Lower leg skin (tissue), 4 donors: ENCODE measurements around the gene TMEM39B. TPM values are rescaled to one million over a fixed set of nuclear protein-coding genes. Genes with fewer than 3 reads are reported as not detected.
A peak's percentile ranks its signal among the peaks of the same experiment; 100 is the strongest.

ENCODE experiments used
- DNase-seq, 2 donors: peaks; one replicate each; pipeline ENCODE4 v3.0.0-alpha.2; 2019; ENCODE audit warnings: low spot score in 2 of 2
- H3K4me3 ChIP-seq: fragments of 200-600 bp; sonication (generic); 2 replicates; pipeline ENCODE4 v1.5.1; 2017; ENCODE audit warnings: mild to moderate bottlenecking, low read depth; ENCODE audit not compliant: poor library complexity, severe bottlenecking
- POLR2A ChIP-seq, 2 donors: fragments of 450-650 bp; IDR thresholded peaks; one replicate each; pipeline ENCODE4 v1.6.1; 2016 to 2017; ENCODE audit warnings: antibody characterized with exemption in 2 of 2, mild to moderate bottlenecking in 1 of 2, moderate library complexity in 1 of 2
- WGBS, 2 donors: methylation state at CpG; one replicate each; pipeline ENCODE4 v1.1.5; 2018; 5-methylcytosine and 5-hydroxymethylcytosine counted together
- intact Hi-C: fragments of 100-400 bp; cut with DNase I; formaldehyde crosslinking; loops from one replicate; pipeline ENCODE4 v1.15.0; 2023; ENCODE audit warnings: low total_unique reads
- total RNA-seq, 4 donors: library from RNA; depleted of rRNA; stranded (reverse); fragments of >200 nt; gene quantifications; one replicate each; pipeline ENCODE4 v1.1.0, GENCODE V29; 2016
- TF ChIP-seq, protein P1 (sequence below), 3 donors: fragments of 450-650 bp; IDR thresholded peaks; one replicate each; pipeline ENCODE4 v1.5.1; 2016; ENCODE audit warnings: antibody characterized with exemption in 3 of 3, mild to moderate bottlenecking in 3 of 3, moderate library complexity in 2 of 3

TMEM39B gene
- total RNA-seq, 4 donors from 2014 or later: 2.9 to 5.0 (median 4.3) TPM

GRCh38 chr1:32032275-32032615 lies 40.5 kb upstream of the TMEM39B start:
- WGBS, 2 donors: 71 to 78% methylated on average over 2 of the region's 2 CpGs
- no peak for DNase-seq
- TF ChIP-seq, protein P1, sequence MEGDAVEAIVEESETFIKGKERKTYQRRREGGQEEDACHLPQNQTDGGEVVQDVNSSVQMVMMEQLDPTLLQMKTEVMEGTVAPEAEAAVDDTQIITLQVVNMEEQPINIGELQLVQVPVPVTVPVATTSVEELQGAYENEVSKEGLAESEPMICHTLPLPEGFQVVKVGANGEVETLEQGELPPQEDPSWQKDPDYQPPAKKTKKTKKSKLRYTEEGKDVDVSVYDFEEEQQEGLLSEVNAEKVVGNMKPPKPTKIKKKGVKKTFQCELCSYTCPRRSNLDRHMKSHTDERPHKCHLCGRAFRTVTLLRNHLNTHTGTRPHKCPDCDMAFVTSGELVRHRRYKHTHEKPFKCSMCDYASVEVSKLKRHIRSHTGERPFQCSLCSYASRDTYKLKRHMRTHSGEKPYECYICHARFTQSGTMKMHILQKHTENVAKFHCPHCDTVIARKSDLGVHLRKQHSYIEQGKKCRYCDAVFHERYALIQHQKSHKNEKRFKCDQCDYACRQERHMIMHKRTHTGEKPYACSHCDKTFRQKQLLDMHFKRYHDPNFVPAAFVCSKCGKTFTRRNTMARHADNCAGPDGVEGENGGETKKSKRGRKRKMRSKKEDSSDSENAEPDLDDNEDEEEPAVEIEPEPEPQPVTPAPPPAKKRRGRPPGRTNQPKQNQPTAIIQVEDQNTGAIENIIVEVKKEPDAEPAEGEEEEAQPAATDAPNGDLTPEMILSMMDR (IDR thresholded peaks at IDR 0.05): no peak
- TF ChIP-seq POLR2A (IDR thresholded peaks at IDR 0.05): no peak
- intact Hi-C loops: no loop called here
- no peak overlapping the region for H3K4me3 ChIP-seq

DNA sequence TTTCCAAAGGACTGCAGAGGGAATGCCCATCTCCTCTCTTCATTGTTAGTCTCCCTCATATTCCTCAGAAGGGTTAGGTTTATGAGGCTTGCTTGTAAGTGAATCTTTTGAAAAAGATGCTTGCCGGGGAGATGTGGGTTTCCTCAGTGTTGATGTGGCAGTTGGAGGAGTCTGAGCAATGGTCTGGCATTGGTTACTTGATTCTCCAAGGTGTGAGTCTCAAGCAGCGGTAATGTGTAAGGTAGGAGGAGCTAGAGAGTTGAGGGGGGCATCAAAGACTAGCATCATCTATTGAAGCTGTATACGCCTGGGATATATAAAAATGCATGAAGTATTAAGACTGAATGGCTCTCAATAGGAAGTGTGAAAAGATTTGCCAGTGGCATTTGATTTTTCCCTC lies 37.6 kb upstream of the TMEM39B start:
- H3K4me3 ChIP-seq: no peak overlapping the region
- TF ChIP-seq, protein P1 (IDR thresholded peaks at IDR 0.05): no peak
- no peak for TF ChIP-seq POLR2A (IDR thresholded peaks at IDR 0.05)
- intact Hi-C loops: no loop called here
- no peak for DNase-seq
- 85 to 89% methylated on average over 3 of the region's 3 CpGs for whole genome bisulfite sequencing, 2 donors

DNA sequence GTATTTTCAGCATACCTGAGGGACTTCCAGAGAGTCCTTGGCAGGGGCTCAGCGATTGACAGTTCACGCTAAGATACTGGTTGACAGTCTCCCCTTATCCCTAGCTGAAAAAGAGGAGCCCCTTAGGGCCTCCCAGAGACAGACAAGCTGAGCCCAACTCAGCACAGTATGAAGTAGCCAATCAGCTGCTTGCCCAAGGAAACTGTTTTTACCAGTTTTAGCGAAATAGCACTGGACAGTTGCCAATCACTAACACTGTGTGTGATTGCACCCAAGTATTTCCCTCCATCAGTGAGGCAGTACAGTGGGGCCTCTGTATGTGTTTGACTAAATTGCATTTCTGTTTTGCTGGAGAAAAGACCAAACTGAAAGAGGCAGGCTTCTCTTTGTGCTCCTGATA lies 32.0 kb upstream of the TMEM39B start:
- no peak overlapping the region for H3K4me3 ChIP-seq
- intact Hi-C loops: no loop called here
- peak in 1 of 2 donors; percentile 61 for DNase-seq
- WGBS, 2 donors: 80 to 85% methylated on average over 3 of the region's 3 CpGs
- no peak for TF ChIP-seq POLR2A (IDR thresholded peaks at IDR 0.05)
- TF ChIP-seq, protein P1 (IDR thresholded peaks at IDR 0.05): no peak

- peak in 1 of 2 donors; percentile 53 for DNase-seq
- H3K4me3 ChIP-seq: no peak overlapping the region
- WGBS, 2 donors: 66 to 71% methylated on average over 5 of the region's 5 CpGs
- TF ChIP-seq POLR2A (IDR thresholded peaks at IDR 0.05): no peak
- TF ChIP-seq, protein P1 (IDR thresholded peaks at IDR 0.05): no peak
- intact Hi-C loops: no loop called here
These were observed 30.4 kb upstream of the TMEM39B start for GRCh38 chr1:32042330-32042729.

GRCh38 chr1:32044234-32044633 lies 28.5 kb upstream of the TMEM39B start:
- intact Hi-C loops: no loop called here
- H3K4me3 ChIP-seq: no peak overlapping the region
- WGBS, 2 donors: 82 to 90% methylated on average over 1 of the region's 1 CpG
- no peak for DNase-seq
- no peak for TF ChIP-seq POLR2A (IDR thresholded peaks at IDR 0.05)
- TF ChIP-seq, protein P1 (IDR thresholded peaks at IDR 0.05): no peak

DNA sequence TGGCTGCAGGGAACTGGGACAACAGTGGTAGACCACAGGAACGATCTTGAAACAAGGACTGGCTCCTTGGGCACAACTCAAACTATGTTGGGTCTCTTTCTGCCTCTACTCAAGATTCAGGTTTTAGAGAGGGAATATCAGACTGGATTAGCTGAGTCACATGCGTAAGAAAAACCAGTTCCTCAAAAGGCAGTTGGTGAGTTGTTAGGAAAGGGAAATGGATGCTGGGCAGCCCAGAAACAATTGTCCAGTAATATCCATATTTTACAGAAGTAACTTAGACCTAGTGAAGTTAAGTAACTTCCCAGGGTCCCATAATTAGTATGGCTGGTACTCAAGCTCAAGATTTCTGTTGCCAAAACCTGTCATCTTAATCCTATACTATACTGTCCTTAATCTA lies 27.0 kb upstream of the TMEM39B start:
- intact Hi-C loops: no loop called here
- H3K4me3 ChIP-seq: no peak overlapping the region
- 87 to 93% methylated on average over 2 of the region's 2 CpGs for WGBS, 2 donors
- TF ChIP-seq POLR2A (IDR thresholded peaks at IDR 0.05): no peak
- TF ChIP-seq, protein P1 (IDR thresholded peaks at IDR 0.05): no peak
- DNase-seq: peak in 1 of 2 donors; percentile 43
